Thymus (tissue), 11 donors: ENCODE results near the gene APAF1. TPM values are rescaled to one million over a fixed set of nuclear protein-coding genes. Genes with fewer than 3 reads are reported as not detected.

Experiments
- DNase-seq, 9 donors: peaks; one replicate each; pipeline ENCODE4 v3.0.0-alpha.2; 2013; ENCODE audit warnings: low spot score in 9 of 9, low read depth in 6 of 9, missing footprints in 1 of 9
- H3K27ac ChIP-seq, 2 donors: one replicate each; pipeline ENCODE4 v1.5.1; 2013; ENCODE audit warnings: control low read depth in 1 of 2, low read depth in 1 of 2, low read length in 1 of 2, mild to moderate bottlenecking in 1 of 2, moderate library complexity in 1 of 2
- H3K27me3 ChIP-seq, 2 donors: one replicate each; pipeline ENCODE4 v1.5.1; 2013; ENCODE audit warnings: low read length in 1 of 2; ENCODE audit not compliant: control insufficient read depth in 2 of 2, insufficient read depth in 1 of 2
- H3K36me3 ChIP-seq, 2 donors: one replicate each; pipeline ENCODE4 v1.5.1; 2013; ENCODE audit warnings: low read length in 1 of 2, mild to moderate bottlenecking in 1 of 2, moderate library complexity in 1 of 2; ENCODE audit not compliant: control insufficient read depth in 2 of 2, insufficient read depth in 2 of 2
- H3K4me1 ChIP-seq, 2 donors: one replicate each; pipeline ENCODE4 v1.5.1; 2013; ENCODE audit warnings: low read length in 2 of 2; ENCODE audit not compliant: control insufficient read depth in 2 of 2, insufficient read depth in 2 of 2
- H3K4me3 ChIP-seq, 2 donors: one replicate each; pipeline ENCODE4 v1.5.1; 2013; ENCODE audit warnings: low read length in 2 of 2, control low read depth in 1 of 2, mild to moderate bottlenecking in 1 of 2
- H3K9me3 ChIP-seq, 2 donors: one replicate each; pipeline ENCODE4 v1.5.1; 2013; ENCODE audit warnings: low read length in 1 of 2, mild to moderate bottlenecking in 1 of 2; ENCODE audit not compliant: control insufficient read depth in 2 of 2, insufficient read depth in 1 of 2
- WGBS: extraction: QIAGEN DNeasy Blood & Tissue Kit; methylation state at CpG from one replicate; pipeline ENCODE4 v1.1.7; 2013; 5-methylcytosine and 5-hydroxymethylcytosine counted together
- polyA plus RNA-seq: library from polyadenylated mRNA; stranded (reverse); fragments of 200-250 nt; gene quantifications from one replicate; pipeline ENCODE4 v1.2.3, GENCODE V29; 2013
- total RNA-seq: library from RNA; stranded (reverse); fragments of 120-200 nt; gene quantifications from one replicate; pipeline ENCODE4 v1.2.4, GENCODE V29; 2013
- donor health status: healthy.

Gene APAF1
- total and polyA plus RNA-seq, 2 donors, result 10.5 to 14.2 TPM

DNA sequence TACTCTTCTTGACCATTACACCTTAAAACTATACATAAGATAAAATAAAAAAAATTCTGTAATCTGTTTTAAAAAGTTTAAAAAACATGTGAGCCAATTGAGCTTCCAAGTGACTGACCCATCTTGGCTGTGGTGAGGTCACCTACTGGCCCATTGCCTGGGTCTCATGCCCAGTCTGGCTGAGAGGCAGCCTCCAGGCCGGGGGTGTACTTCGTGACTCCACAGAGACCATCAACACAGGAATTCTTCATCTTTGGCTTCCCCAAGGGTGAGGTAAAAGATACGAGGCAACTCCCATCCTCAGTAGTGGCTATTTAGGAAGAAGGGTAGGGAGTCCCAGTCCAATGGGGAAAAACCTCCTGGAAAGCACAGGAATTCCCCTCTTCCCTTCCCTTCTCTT, 113.2 kb downstream of the APAF1 start:
- Histone ChIP-seq H3K27ac (no peak overlapping the region), H3K9me3 (no peaks in the 10 kb centered on the region), H3K4me3 (no peak overlapping the region), H3K27me3 (no peaks in the 10 kb centered on the region), H3K4me1 (no peaks in the 10 kb centered on the region), H3K36me3 (no peaks in the 10 kb centered on the region)
- whole genome bisulfite sequencing, result 93% methylated on average over 3 of the region's 3 CpGs
- no peak for DNase-seq

- whole genome bisulfite sequencing, result 95% methylated on average over 4 of the region's 4 CpGs
- Histone ChIP-seq H3K4me3 (no peak overlapping the region), H3K9me3 (no peaks in the 10 kb centered on the region), H3K36me3 (no peaks in the 10 kb centered on the region), H3K4me1 (no peaks in the 10 kb centered on the region), H3K27me3 (no peaks in the 10 kb centered on the region), H3K27ac (no peak overlapping the region)
- no peak for DNase-seq
These were observed 118.6 kb downstream of the APAF1 start for GRCh38 chr12:98763656-98764055.

DNA sequence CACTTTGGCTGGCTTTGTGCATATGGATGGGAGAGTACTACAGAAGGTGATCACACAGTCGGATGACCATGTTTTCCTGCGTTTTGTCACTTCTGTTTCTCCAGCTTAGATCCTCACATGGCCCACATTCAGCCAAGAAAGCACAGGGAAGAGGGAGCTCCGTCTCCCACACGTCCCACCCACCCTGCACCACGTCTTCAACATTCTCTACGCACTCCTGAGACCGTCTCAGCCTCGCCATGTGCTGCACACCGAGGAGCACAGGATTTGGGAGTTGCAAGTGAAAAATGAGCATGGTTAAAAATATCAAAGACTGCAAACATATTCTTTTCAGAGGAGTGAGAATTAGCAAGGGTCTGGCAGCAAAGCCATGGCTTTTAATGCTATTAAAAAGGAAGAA, 122.2 kb downstream of the APAF1 start:
- no peak for DNase-seq
- H3K27ac ChIP-seq, result no peak overlapping the region
- H3K27me3 ChIP-seq, result no peaks in the 10 kb centered on the region
- H3K4me1 ChIP-seq, result no peaks in the 10 kb centered on the region
- no peak overlapping the region for H3K4me3 ChIP-seq
- H3K36me3 ChIP-seq, result no peaks in the 10 kb centered on the region
- 86% methylated on average over 9 of the region's 9 CpGs for WGBS
- no peaks in the 10 kb centered on the region for H3K9me3 ChIP-seq

DNA sequence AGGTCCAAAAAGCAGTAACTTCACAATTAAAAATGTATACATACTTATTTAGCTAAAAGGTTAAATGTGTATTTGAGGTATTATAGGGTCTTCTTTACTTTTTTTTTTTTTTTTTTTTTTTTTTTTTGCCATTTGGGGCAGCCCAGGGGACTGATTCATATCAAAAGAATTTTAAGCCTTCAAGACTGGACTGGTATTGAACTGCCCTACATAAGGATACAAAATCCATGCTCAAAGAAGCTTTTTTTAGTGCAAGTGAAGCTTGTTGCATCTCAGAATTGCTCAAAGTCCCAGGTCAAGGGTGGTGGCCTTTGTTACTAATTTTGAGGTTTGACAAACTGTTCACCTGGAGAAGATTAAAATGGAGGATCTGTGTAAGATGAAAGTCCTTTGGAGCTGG, 124.0 kb downstream of the APAF1 start:
- no peaks in the 10 kb centered on the region for H3K4me1 ChIP-seq
- H3K36me3 ChIP-seq, result no peaks in the 10 kb centered on the region
- DNase-seq, result no peak
- H3K27ac ChIP-seq, result no peak overlapping the region
- no peaks in the 10 kb centered on the region for H3K9me3 ChIP-seq
- H3K4me3 ChIP-seq, result no peak overlapping the region
- H3K27me3 ChIP-seq, result no peaks in the 10 kb centered on the region

GRCh38 chr12:98770230-98770629, 125.1 kb downstream of the APAF1 start:
- Histone ChIP-seq H3K36me3 (no peaks in the 10 kb centered on the region), H3K4me3 (no peak overlapping the region), H3K9me3 (no peaks in the 10 kb centered on the region), H3K4me1 (no peaks in the 10 kb centered on the region), H3K27me3 (no peaks in the 10 kb centered on the region), H3K27ac (no peak overlapping the region)
- no peak for DNase-seq
- WGBS, result 94% methylated on average over 4 of the region's 4 CpGs

- no peak for DNase-seq
These were observed 127.0 kb downstream of the APAF1 start for GRCh38 chr12:98771811-98772752.

DNA sequence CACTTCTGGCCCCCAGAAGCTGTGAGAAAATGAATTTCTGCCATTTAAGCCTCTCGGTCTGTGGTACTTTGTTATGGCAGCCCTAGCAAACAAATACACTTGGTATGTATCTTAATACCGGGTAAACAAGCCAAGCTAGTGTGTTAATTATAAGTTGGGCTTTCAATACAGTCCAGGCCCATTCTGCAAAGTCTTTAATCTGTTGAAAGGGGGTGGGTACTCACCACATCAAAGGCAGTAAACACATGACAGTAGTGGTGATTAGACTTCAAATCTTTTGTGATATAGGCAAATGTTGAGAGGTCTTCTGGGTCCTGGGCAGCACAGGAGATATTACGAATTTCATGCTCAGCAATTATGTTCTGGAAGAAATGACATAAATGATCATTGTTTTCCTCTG, 127.7 kb downstream of the APAF1 start:
- H3K4me3 ChIP-seq, result no peak overlapping the region
- no peak for DNase-seq
- H3K9me3 ChIP-seq, result no peaks in the 10 kb centered on the region
- no peaks in the 10 kb centered on the region for H3K36me3 ChIP-seq
- 95% methylated on average over 3 of the region's 3 CpGs for WGBS
- no peaks in the 10 kb centered on the region for H3K27me3 ChIP-seq
- H3K27ac ChIP-seq, result no peak overlapping the region
- H3K4me1 ChIP-seq, result no peaks in the 10 kb centered on the region

More at GRCh38 chr12:98771811-98772752, 127.0 kb downstream of the APAF1 start:
- Histone ChIP-seq H3K36me3 (no peaks in the 10 kb centered on the region), H3K27ac (no peak overlapping the region), H3K27me3 (no peaks in the 10 kb centered on the region), H3K4me1 (no peaks in the 10 kb centered on the region), H3K9me3 (no peaks in the 10 kb centered on the region), H3K4me3 (no peak overlapping the region)
- 95% methylated on average over 8 of the region's 8 CpGs for WGBS

- DNase-seq, result no peak
- Histone ChIP-seq H3K9me3 (no peaks in the 10 kb centered on the region), H3K27me3 (no peaks in the 10 kb centered on the region), H3K27ac (no peak overlapping the region), H3K36me3 (no peaks in the 10 kb centered on the region), H3K4me3 (no peak overlapping the region), H3K4me1 (no peaks in the 10 kb centered on the region)
- WGBS, result 67% methylated on average over 4 of the region's 4 CpGs
These were observed 135.2 kb downstream of the APAF1 start for GRCh38 chr12:98780261-98780660.

DNA sequence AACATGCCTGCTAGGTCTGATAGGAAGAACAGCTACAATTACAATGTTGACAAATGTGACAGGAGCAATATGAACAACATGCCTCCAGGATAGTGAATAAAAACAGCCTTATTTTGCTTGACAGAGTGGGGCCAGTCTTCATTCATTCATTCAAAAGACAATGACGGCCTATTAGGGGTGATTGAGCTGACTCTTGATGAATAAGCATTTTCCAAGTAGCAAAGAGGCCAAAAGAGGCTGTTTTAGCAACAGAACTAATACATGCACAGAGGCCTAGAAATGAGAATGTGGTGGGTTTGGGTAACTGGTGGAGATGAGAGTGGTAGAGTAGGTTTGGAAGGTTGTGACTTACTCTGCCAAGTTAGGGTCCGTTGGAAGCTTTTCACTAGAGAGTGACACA, 138.3 kb downstream of the APAF1 start:
- DNase-seq, result no peak

More for the DNA sequence above, 138.3 kb downstream of the APAF1 start:
- H3K9me3 ChIP-seq, result no peaks in the 10 kb centered on the region
- no peak overlapping the region for H3K27ac ChIP-seq
- no peak overlapping the region for H3K4me3 ChIP-seq
- no peaks in the 10 kb centered on the region for H3K36me3 ChIP-seq
- 95% methylated on average over 2 of the region's 2 CpGs for WGBS
- H3K4me1 ChIP-seq, result no peaks in the 10 kb centered on the region
- no peaks in the 10 kb centered on the region for H3K27me3 ChIP-seq
